HG03378 (cell line): ENCODE measurements around the gene STRADB.
"Not testable (repeated sequence)": the region's sequence is repeated elsewhere in the genome, so short reads cannot be mapped to it uniquely, and the experiment has no call there.

Experiments
- ATAC-seq: cut with Tn5 transposase; IDR thresholded peaks from one replicate; pipeline ENCODE4 v1.9.1; 2021; ENCODE audit warnings: mild to moderate bottlenecking, moderate library complexity; ENCODE audit not compliant: unreplicated experiment

STRADB gene

GRCh38 chr2:201451292-201452057 is at the start of gene STRADB, which contains the start of gene TRAK2:
STRADB (plus strand) TSS chr2:201451740; CDS start chr2:201454841, 3,101 bp downstream.
TRAK2 (minus strand) TSS chr2:201451458; CDS start chr2:201420507, 30,951 bp downstream.
- peak; percentile 93 for ATAC-seq

GRCh38 chr2:201401815-201402214 is 49.7 kb upstream of the STRADB start:
- ATAC-seq: no peak

- ATAC-seq: no peak
These were observed 48.6 kb upstream of the STRADB start for GRCh38 chr2:201402651-201403562.

- no peak for ATAC-seq
These were observed 47.7 kb upstream of the STRADB start for GRCh38 chr2:201403880-201404279.

GRCh38 chr2:201404699-201405280 is 46.8 kb upstream of the STRADB start:
- no peak for ATAC-seq

GRCh38 chr2:201406077-201406662 is 45.4 kb upstream of the STRADB start:
- ATAC-seq: no peak

GRCh38 chr2:201407265-201407664 is 44.3 kb upstream of the STRADB start:
- ATAC-seq: no peak

GRCh38 chr2:201408931-201409330 is 42.6 kb upstream of the STRADB start:
- no peak for ATAC-seq

- ATAC-seq: no peak
These were observed 40.1 kb upstream of the STRADB start for GRCh38 chr2:201411421-201411820.

- ATAC-seq: no peak
These were observed 38.4 kb upstream of the STRADB start for GRCh38 chr2:201413143-201413542.

- ATAC-seq: no peak
These were observed 38.0 kb upstream of the STRADB start for GRCh38 chr2:201413552-201413951.

GRCh38 chr2:201414099-201415023 is 37.2 kb upstream of the STRADB start:
- ATAC-seq: peak; percentile 82

GRCh38 chr2:201415149-201415548 is 36.4 kb upstream of the STRADB start:
- no peak for ATAC-seq

- no peak for ATAC-seq
These were observed 32.4 kb upstream of the STRADB start for GRCh38 chr2:201419057-201419635.

- ATAC-seq: no peak
These were observed 31.6 kb upstream of the STRADB start for GRCh38 chr2:201419986-201420385.

GRCh38 chr2:201420442-201421113 is 31.0 kb upstream of the STRADB start:
- no peak for ATAC-seq

- no peak for ATAC-seq
These were observed 25.6 kb upstream of the STRADB start for GRCh38 chr2:201425952-201426351.

- not testable (repeated sequence) for ATAC-seq
These were observed 23.2 kb upstream of the STRADB start for GRCh38 chr2:201428366-201428765.

- not testable (repeated sequence) for ATAC-seq
These were observed 21.7 kb upstream of the STRADB start for GRCh38 chr2:201429835-201430234.
